ENCODE results near the gene FA2H. TPM values are rescaled to one million over a fixed set of nuclear protein-coding genes. Genes with fewer than 3 reads are reported as not detected.
A peak's percentile ranks its signal among the peaks of the same experiment; 100 is the strongest.

FA2H gene
- total RNA-seq, 1 donor from 2014 or later, result not detected

DNA sequence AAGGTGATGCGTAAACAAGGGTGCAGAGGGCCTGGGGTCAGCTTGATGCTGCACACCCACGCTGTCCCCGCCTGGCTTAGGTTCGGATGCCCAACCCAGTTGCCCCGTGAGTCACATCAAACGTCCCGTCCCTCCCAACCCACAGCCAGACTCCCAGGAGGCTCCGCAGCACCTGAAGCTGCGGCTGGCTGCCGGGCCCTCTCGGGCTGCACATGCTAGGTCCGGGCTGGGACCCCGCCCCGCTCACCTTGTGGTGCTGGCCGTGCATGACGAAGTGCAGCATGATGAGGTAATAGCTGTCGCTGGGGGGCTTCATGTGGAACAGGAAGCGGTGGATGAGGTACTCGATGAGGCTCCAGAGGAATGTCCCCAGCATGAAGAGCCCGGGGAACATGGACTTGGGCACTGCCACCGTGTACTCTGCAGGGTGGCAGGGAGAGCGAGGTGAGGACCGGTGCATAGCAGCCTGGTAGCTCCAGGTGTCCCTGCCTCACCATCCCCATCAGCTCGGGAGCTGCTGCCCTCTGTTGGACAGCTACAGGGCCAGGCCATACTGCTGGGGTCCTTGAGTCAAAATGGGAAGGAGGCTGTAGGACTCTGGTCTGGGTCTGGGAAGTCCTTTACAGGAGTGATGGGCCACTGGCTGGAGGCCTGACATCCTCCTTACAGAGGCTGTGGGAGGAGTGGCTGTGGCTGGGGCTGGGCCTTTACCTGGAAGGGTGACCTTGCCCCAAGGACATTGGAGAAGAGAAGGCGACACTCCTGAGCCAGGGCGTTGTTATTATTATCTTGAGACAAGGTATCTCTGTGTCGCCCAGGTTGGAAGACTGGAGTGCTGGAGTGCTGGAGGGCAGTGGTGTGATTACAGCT, 55.6 kb downstream of the FA2H start:
- H3K4me1 Mint-ChIP-seq, result peaks cover 2% of the 10 kb centered on the region
- H3K9me3 ChIP-seq (ENCODE audit: low read depth), result no peaks in the 10 kb centered on the region
- no peaks in the 10 kb centered on the region for H3K79me2 ChIP-seq (ENCODE audit: low read depth)
- H3K9ac ChIP-seq, result no peak overlapping the region
- H3K27me3 ChIP-seq, result no peaks in the 10 kb centered on the region
- H3K9me3 Mint-ChIP-seq, result no peaks in the 10 kb centered on the region
- no peak overlapping the region for H3K27ac Mint-ChIP-seq
- no peaks in the 10 kb centered on the region for H3K36me3 ChIP-seq
- H3K4me3 ChIP-seq, result no peak overlapping the region
- no peak for DNase-seq (ENCODE audit: low spot score)
- H4K20me1 ChIP-seq (ENCODE audit: low read depth), result no peaks in the 10 kb centered on the region
- no peaks in the 10 kb centered on the region for H3K36me3 Mint-ChIP-seq
- no peak overlapping the region for H3K4me2 ChIP-seq
- H2AFZ ChIP-seq (replicated peaks), result no peak overlapping the region
- H3K4me3 Mint-ChIP-seq, result no peak overlapping the region
- H3F3A ChIP-seq (ENCODE audit: low read depth), result no peaks in the 10 kb centered on the region
- peaks cover 4% of the 10 kb centered on the region for H3K27me3 Mint-ChIP-seq (ENCODE audit: insufficient read depth, low read depth)
- no peaks in the 10 kb centered on the region for H3K4me1 ChIP-seq
- TF ChIP-seq, protein P1, sequence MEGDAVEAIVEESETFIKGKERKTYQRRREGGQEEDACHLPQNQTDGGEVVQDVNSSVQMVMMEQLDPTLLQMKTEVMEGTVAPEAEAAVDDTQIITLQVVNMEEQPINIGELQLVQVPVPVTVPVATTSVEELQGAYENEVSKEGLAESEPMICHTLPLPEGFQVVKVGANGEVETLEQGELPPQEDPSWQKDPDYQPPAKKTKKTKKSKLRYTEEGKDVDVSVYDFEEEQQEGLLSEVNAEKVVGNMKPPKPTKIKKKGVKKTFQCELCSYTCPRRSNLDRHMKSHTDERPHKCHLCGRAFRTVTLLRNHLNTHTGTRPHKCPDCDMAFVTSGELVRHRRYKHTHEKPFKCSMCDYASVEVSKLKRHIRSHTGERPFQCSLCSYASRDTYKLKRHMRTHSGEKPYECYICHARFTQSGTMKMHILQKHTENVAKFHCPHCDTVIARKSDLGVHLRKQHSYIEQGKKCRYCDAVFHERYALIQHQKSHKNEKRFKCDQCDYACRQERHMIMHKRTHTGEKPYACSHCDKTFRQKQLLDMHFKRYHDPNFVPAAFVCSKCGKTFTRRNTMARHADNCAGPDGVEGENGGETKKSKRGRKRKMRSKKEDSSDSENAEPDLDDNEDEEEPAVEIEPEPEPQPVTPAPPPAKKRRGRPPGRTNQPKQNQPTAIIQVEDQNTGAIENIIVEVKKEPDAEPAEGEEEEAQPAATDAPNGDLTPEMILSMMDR (IDR thresholded peaks at IDR 0.05), result no peak
- no peak for TF ChIP-seq EZH2 (IDR thresholded peaks at IDR 0.05)
- no peak for TF ChIP-seq EZH2phosphoT487 (IDR thresholded peaks at IDR 0.05)
- no peak overlapping the region for H3K27ac ChIP-seq

DNA sequence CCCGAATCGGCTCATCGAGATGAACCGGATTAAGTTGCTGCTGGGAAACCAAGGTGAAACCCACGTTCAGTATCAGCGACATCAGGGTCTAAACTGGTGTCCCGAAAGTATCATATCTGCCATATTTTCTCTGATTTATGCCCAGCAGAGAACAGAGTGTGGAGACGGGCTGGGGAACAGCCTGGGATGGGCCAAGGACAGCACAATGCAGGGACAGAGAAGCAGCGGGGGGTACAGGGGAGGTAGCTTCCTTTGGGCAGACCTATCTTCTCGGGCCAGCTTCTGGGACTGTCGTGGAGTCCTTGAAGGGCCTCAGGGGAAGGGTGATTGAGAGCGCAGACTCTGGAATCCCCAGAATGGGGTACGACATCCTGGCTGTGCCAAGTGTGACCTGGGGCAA, 56.5 kb downstream of the FA2H start:
- Histone ChIP-seq H3K27me3 (no peaks in the 10 kb centered on the region), H3K9me3 (ENCODE audit: low read depth) (no peaks in the 10 kb centered on the region), H3K27ac (no peak overlapping the region), H2AFZ (replicated peaks) (no peak overlapping the region), H3F3A (ENCODE audit: low read depth) (no peaks in the 10 kb centered on the region), H3K9ac (no peak overlapping the region), H3K4me2 (no peak overlapping the region), H4K20me1 (ENCODE audit: low read depth) (no peaks in the 10 kb centered on the region), H3K79me2 (ENCODE audit: low read depth) (no peaks in the 10 kb centered on the region), H3K4me3 (no peak overlapping the region), H3K4me1 (no peaks in the 10 kb centered on the region), H3K36me3 (no peaks in the 10 kb centered on the region)
- Mint-ChIP-seq H3K9me3 (no peaks in the 10 kb centered on the region), H3K4me3 (no peak overlapping the region), H3K36me3 (no peaks in the 10 kb centered on the region), H3K27me3 (ENCODE audit: insufficient read depth, low read depth) (peaks cover 4% of the 10 kb centered on the region), H3K4me1 (peaks cover 2% of the 10 kb centered on the region), H3K27ac (no peak overlapping the region)
- TF ChIP-seq EZH2 (IDR thresholded peaks at IDR 0.05), result no peak
- no peak for TF ChIP-seq EZH2phosphoT487 (IDR thresholded peaks at IDR 0.05)
- TF ChIP-seq, protein P1 (IDR thresholded peaks at IDR 0.05), result no peak
- no peak for DNase-seq (ENCODE audit: low spot score)

DNA sequence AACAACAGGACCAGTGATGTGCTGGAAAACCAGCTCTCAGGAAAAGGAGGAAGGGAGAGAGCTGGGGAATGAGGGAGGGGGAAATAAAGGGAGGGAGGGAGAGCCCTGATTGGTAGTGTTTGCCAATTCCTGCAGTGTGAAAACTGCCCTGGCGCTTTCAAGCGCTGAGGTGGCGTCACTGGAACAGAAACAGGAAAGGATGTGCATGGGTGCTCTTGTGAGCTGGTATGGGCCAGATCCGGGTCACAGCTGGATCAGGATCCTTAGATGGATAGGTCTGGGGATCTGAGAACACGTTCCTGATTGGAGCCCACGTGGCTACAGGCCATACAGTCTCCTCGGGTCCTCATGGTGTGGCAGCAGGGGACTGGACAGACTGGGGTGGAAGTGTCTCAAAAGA, 57.3 kb downstream of the FA2H start:
- no peak overlapping the region for H3K9ac ChIP-seq
- Mint-ChIP-seq H3K36me3 (no peaks in the 10 kb centered on the region), H3K9me3 (no peaks in the 10 kb centered on the region), H3K4me3 (no peak overlapping the region), H3K4me1 (peaks cover 2% of the 10 kb centered on the region), H3K27me3 (ENCODE audit: insufficient read depth, low read depth) (peaks cover 4% of the 10 kb centered on the region), H3K27ac (peak overlapping the region; percentile 50)
- no peak for DNase-seq (ENCODE audit: low spot score)
- no peak overlapping the region for H3K4me2 ChIP-seq
- H3K4me1 ChIP-seq, result no peaks in the 10 kb centered on the region
- H3K36me3 ChIP-seq, result no peaks in the 10 kb centered on the region
- TF ChIP-seq EZH2phosphoT487 (IDR thresholded peaks at IDR 0.05) (no peak), EZH2 (IDR thresholded peaks at IDR 0.05) (no peak)
- TF ChIP-seq, protein P1 (IDR thresholded peaks at IDR 0.05), result no peak
- H3K4me3 ChIP-seq, result no peak overlapping the region
- H3K27me3 ChIP-seq, result no peaks in the 10 kb centered on the region
- H3F3A ChIP-seq (ENCODE audit: low read depth), result no peaks in the 10 kb centered on the region
- no peaks in the 10 kb centered on the region for H3K79me2 ChIP-seq (ENCODE audit: low read depth)
- no peak overlapping the region for H2AFZ ChIP-seq (replicated peaks)
- H3K9me3 ChIP-seq (ENCODE audit: low read depth), result no peaks in the 10 kb centered on the region
- H3K27ac ChIP-seq, result no peak overlapping the region
- H4K20me1 ChIP-seq (ENCODE audit: low read depth), result no peaks in the 10 kb centered on the region
